NCI-H460 (cell line): Measurements from ENCODE around the gene SLAMF6. TPM values are rescaled to one million over a fixed set of nuclear protein-coding genes. Genes with fewer than 3 reads are reported as not detected.

Source experiments
- DNase-seq: peaks from one replicate; pipeline ENCODE4 v3.0.0-alpha.2; 2016; ENCODE audit warnings: low read depth; ENCODE audit errors: extremely low read depth
- total RNA-seq: library from RNA; depleted of rRNA; stranded (reverse); fragments of >200 nt; shearing (Covaris generic); gene quantifications from 2 replicates; pipeline ENCODE4 v1.2.3, GENCODE V29; 2014

SLAMF6 gene
- total RNA-seq, 1 experiment from 2014 or later = not detected

- DNase-seq = no peak
Observed at GRCh38 chr1:160474392-160475242, 48.4 kb downstream of the SLAMF6 start.

GRCh38 chr1:160472112-160472511 lies 50.9 kb downstream of the SLAMF6 start:
- no peak for DNase-seq

- no peak for DNase-seq
Observed at GRCh38 chr1:160471253-160471652, 51.8 kb downstream of the SLAMF6 start.

- DNase-seq = no peak
Observed at GRCh38 chr1:160467576-160467975, 55.5 kb downstream of the SLAMF6 start.

- no peak for DNase-seq
Observed at GRCh38 chr1:160466961-160467360, 56.1 kb downstream of the SLAMF6 start.

GRCh38 chr1:160465123-160465522 lies 57.9 kb downstream of the SLAMF6 start:
- no peak for DNase-seq

- DNase-seq = no peak
Observed at GRCh38 chr1:160460683-160461287, 62.3 kb downstream of the SLAMF6 start.

GRCh38 chr1:160460214-160460642 lies 62.8 kb downstream of the SLAMF6 start:
- no peak for DNase-seq

- DNase-seq = no peak
Observed at GRCh38 chr1:160459687-160460086, 63.4 kb downstream of the SLAMF6 start.

GRCh38 chr1:160459056-160459455 lies 64.0 kb downstream of the SLAMF6 start:
- DNase-seq = no peak

GRCh38 chr1:160455153-160455517 lies 67.9 kb downstream of the SLAMF6 start:
- no peak for DNase-seq

GRCh38 chr1:160454371-160455152 lies 68.5 kb downstream of the SLAMF6 start:
- DNase-seq = no peak

GRCh38 chr1:160453443-160453842 lies 69.6 kb downstream of the SLAMF6 start:
- DNase-seq = no peak

- no peak for DNase-seq
Observed at GRCh38 chr1:160451859-160452232, 71.2 kb downstream of the SLAMF6 start.

GRCh38 chr1:160451119-160451858 lies 71.8 kb downstream of the SLAMF6 start:
- no peak for DNase-seq

GRCh38 chr1:160449494-160449893 lies 73.6 kb downstream of the SLAMF6 start:
- no peak for DNase-seq

GRCh38 chr1:160446945-160447600 lies 76.0 kb downstream of the SLAMF6 start:
- no peak for DNase-seq

- no peak for DNase-seq
Observed at GRCh38 chr1:160439718-160440117, 83.3 kb downstream of the SLAMF6 start.

GRCh38 chr1:160438935-160439334 lies 84.1 kb downstream of the SLAMF6 start:
- DNase-seq = no peak

GRCh38 chr1:160438317-160438918 lies 84.6 kb downstream of the SLAMF6 start:
- DNase-seq = no peak
